Dendritic cell treated with granulocyte-macrophage colony-stimulating factor and Interleukin-4, amounts not matched to agents 40 ng/mL and 50 ng/mL, for 4 days (primary cell): ENCODE results near the gene ITPKB.
"Not testable (repeated sequence)": the region's sequence is repeated elsewhere in the genome, so short reads cannot be mapped to it uniquely, and the experiment has no call there.

Experiments
- H3K27ac Mint-ChIP-seq: one replicate; pipeline ENCODE4 v1.8.0; 2022; ENCODE audit warnings: mild to moderate bottlenecking, mixed read lengths
- H3K27me3 Mint-ChIP-seq: one replicate; pipeline ENCODE4 v1.8.0; 2022; ENCODE audit warnings: mild to moderate bottlenecking, mixed read lengths
- H3K36me3 Mint-ChIP-seq: one replicate; pipeline ENCODE4 v1.8.0; 2022; ENCODE audit warnings: low read depth, mixed read lengths
- H3K4me1 Mint-ChIP-seq: one replicate; pipeline ENCODE4 v1.8.0; 2022; ENCODE audit warnings: low read depth, mixed read lengths
- H3K4me3 Mint-ChIP-seq: one replicate; pipeline ENCODE4 v1.8.0; 2022; ENCODE audit warnings: mild to moderate bottlenecking, moderate library complexity, mixed read lengths
- H3K9me3 Mint-ChIP-seq: one replicate; pipeline ENCODE4 v1.8.0; 2022; ENCODE audit warnings: mixed read lengths
- intact Hi-C: fragments of 100-400 bp; cut with micrococcal nuclease; formaldehyde crosslinking; loops from one replicate; pipeline ENCODE4 v1.15.0; 2022

The ITPKB gene

GRCh38 chr1:226601456-226601855 is 137.6 kb downstream of the ITPKB start:
- Mint-ChIP-seq H3K4me1 (no peaks in the 10 kb centered on the region), H3K9me3 (no peaks in the 10 kb centered on the region), H3K4me3 (no peak overlapping the region), H3K27ac (no peak overlapping the region), H3K27me3 (peaks cover 3% of the 10 kb centered on the region), H3K36me3 (no peaks in the 10 kb centered on the region)
- intact Hi-C loops, result no loop called here

GRCh38 chr1:226600254-226600653 is 138.8 kb downstream of the ITPKB start:
- H3K4me1 Mint-ChIP-seq, result no peaks in the 10 kb centered on the region
- H3K9me3 Mint-ChIP-seq, result no peaks in the 10 kb centered on the region
- H3K27ac Mint-ChIP-seq, result no peak overlapping the region
- no peaks in the 10 kb centered on the region for H3K36me3 Mint-ChIP-seq
- intact Hi-C loops, result no loop called here
- no peak overlapping the region for H3K4me3 Mint-ChIP-seq
- H3K27me3 Mint-ChIP-seq, result peaks cover 5% of the 10 kb centered on the region

- Mint-ChIP-seq H3K36me3 (no peaks in the 10 kb centered on the region), H3K4me3 (no peak overlapping the region), H3K9me3 (no peaks in the 10 kb centered on the region), H3K27me3 (peaks cover 5% of the 10 kb centered on the region), H3K4me1 (no peaks in the 10 kb centered on the region), H3K27ac (no peak overlapping the region)
- intact Hi-C loops, result no loop called here
Observed at GRCh38 chr1:226599636-226600238, 139.3 kb downstream of the ITPKB start.

- intact Hi-C loops, H3K9me3 Mint-ChIP-seq, H3K27me3 Mint-ChIP-seq, H3K36me3 Mint-ChIP-seq, H3K4me3 Mint-ChIP-seq, H3K4me1 Mint-ChIP-seq, H3K27ac Mint-ChIP-seq: not testable (repeated sequence)
Observed at GRCh38 chr1:226598955-226599354, 140.1 kb downstream of the ITPKB start.

GRCh38 chr1:226598455-226598849 is 140.6 kb downstream of the ITPKB start:
- intact Hi-C loops, result no loop called here
- Mint-ChIP-seq H3K27ac (no peak overlapping the region), H3K4me1 (no peaks in the 10 kb centered on the region), H3K27me3 (peaks cover 5% of the 10 kb centered on the region), H3K36me3 (no peaks in the 10 kb centered on the region), H3K4me3 (no peak overlapping the region), H3K9me3 (no peaks in the 10 kb centered on the region)

- H3K4me3 Mint-ChIP-seq, result no peak overlapping the region
- H3K27ac Mint-ChIP-seq, result no peak overlapping the region
- H3K9me3 Mint-ChIP-seq, result no peaks in the 10 kb centered on the region
- peaks cover 5% of the 10 kb centered on the region for H3K27me3 Mint-ChIP-seq
- H3K4me1 Mint-ChIP-seq, result no peaks in the 10 kb centered on the region
- intact Hi-C loops, result no loop called here
- no peaks in the 10 kb centered on the region for H3K36me3 Mint-ChIP-seq
Observed at GRCh38 chr1:226597616-226598454, 141.2 kb downstream of the ITPKB start.

- Mint-ChIP-seq H3K4me3 (no peak overlapping the region), H3K36me3 (no peaks in the 10 kb centered on the region), H3K27me3 (peaks cover 5% of the 10 kb centered on the region), H3K9me3 (no peaks in the 10 kb centered on the region), H3K27ac (no peak overlapping the region), H3K4me1 (no peaks in the 10 kb centered on the region)
- intact Hi-C loops, result no loop called here
Observed at GRCh38 chr1:226596531-226597165, 142.4 kb downstream of the ITPKB start.

- no peaks in the 10 kb centered on the region for H3K9me3 Mint-ChIP-seq
- intact Hi-C loops, result no loop called here
- H3K36me3 Mint-ChIP-seq, result no peaks in the 10 kb centered on the region
- H3K4me3 Mint-ChIP-seq, result no peak overlapping the region
- no peak overlapping the region for H3K27ac Mint-ChIP-seq
- H3K27me3 Mint-ChIP-seq, result peaks cover 4% of the 10 kb centered on the region
- H3K4me1 Mint-ChIP-seq, result peaks cover 7% of the 10 kb centered on the region
Observed at GRCh38 chr1:226593541-226593940, 145.5 kb downstream of the ITPKB start.

- no peaks in the 10 kb centered on the region for H3K9me3 Mint-ChIP-seq
- no peak overlapping the region for H3K27ac Mint-ChIP-seq
- H3K36me3 Mint-ChIP-seq, result no peaks in the 10 kb centered on the region
- H3K4me3 Mint-ChIP-seq, result no peak overlapping the region
- intact Hi-C loops, result no loop called here
- H3K27me3 Mint-ChIP-seq, result peaks cover 2% of the 10 kb centered on the region
- peaks cover 27% of the 10 kb centered on the region for H3K4me1 Mint-ChIP-seq
Observed at GRCh38 chr1:226590614-226591013, 148.5 kb downstream of the ITPKB start.

GRCh38 chr1:226589008-226589733 is 149.9 kb downstream of the ITPKB start:
- no peak overlapping the region for H3K4me3 Mint-ChIP-seq
- intact Hi-C loops, result no loop called here
- no peaks in the 10 kb centered on the region for H3K9me3 Mint-ChIP-seq
- no peaks in the 10 kb centered on the region for H3K27me3 Mint-ChIP-seq
- H3K4me1 Mint-ChIP-seq, result peaks cover 30% of the 10 kb centered on the region
- no peaks in the 10 kb centered on the region for H3K36me3 Mint-ChIP-seq
- H3K27ac Mint-ChIP-seq, result no peak overlapping the region

- Mint-ChIP-seq H3K4me1 (peaks cover 37% of the 10 kb centered on the region), H3K9me3 (no peaks in the 10 kb centered on the region), H3K4me3 (no peak overlapping the region), H3K27ac (no peak overlapping the region), H3K27me3 (no peaks in the 10 kb centered on the region), H3K36me3 (no peaks in the 10 kb centered on the region)
- intact Hi-C loops, result no loop called here
Observed at GRCh38 chr1:226588484-226588883, 150.6 kb downstream of the ITPKB start.

- no peaks in the 10 kb centered on the region for H3K36me3 Mint-ChIP-seq
Observed at GRCh38 chr1:226586650-226587422, 152.2 kb downstream of the ITPKB start.

GRCh38 chr1:226586116-226586515 is 153.0 kb downstream of the ITPKB start:
- no peaks in the 10 kb centered on the region for H3K9me3 Mint-ChIP-seq
- H3K27me3 Mint-ChIP-seq, result no peaks in the 10 kb centered on the region
- intact Hi-C loops, result no loop called here
- no peaks in the 10 kb centered on the region for H3K36me3 Mint-ChIP-seq
- H3K27ac Mint-ChIP-seq, result no peak overlapping the region
- no peak overlapping the region for H3K4me3 Mint-ChIP-seq
- H3K4me1 Mint-ChIP-seq, result peaks cover 43% of the 10 kb centered on the region

More at GRCh38 chr1:226586650-226587422, 152.2 kb downstream of the ITPKB start:
- H3K27me3 Mint-ChIP-seq, result no peaks in the 10 kb centered on the region
- H3K4me1 Mint-ChIP-seq, result peaks cover 43% of the 10 kb centered on the region
- no peak overlapping the region for H3K4me3 Mint-ChIP-seq
- H3K9me3 Mint-ChIP-seq, result no peaks in the 10 kb centered on the region
- no peak overlapping the region for H3K27ac Mint-ChIP-seq
- intact Hi-C loops, result no loop called here
